Adipocyte (in vitro differentiated cells): Measurements from ENCODE around the gene SORL1-AS1.

Experiments used
- DNase-seq: peaks from one replicate; pipeline ENCODE4 v3.0.0-alpha.2; 2015; ENCODE audit warnings: low read depth
- H3K27me3 ChIP-seq: replicated peaks from 2 replicates; pipeline ENCODE4 v1.7.0; 2013; ENCODE audit warnings: mild to moderate bottlenecking, low read length, moderate library complexity; ENCODE audit not compliant: control insufficient read depth, insufficient read depth
- H3K36me3 ChIP-seq: 2 replicates; pipeline ENCODE4 v1.7.0; 2013; ENCODE audit warnings: low read length, mild to moderate bottlenecking, moderate library complexity; ENCODE audit not compliant: control insufficient read depth, insufficient read depth, severe bottlenecking
- H3K4me1 ChIP-seq: 2 replicates; pipeline ENCODE4 v1.7.0; 2013; ENCODE audit warnings: mild to moderate bottlenecking, low read length, moderate library complexity; ENCODE audit not compliant: control insufficient read depth, insufficient read depth
- H3K4me3 ChIP-seq: 2 replicates; pipeline ENCODE4 v1.7.0; 2013; ENCODE audit warnings: mild to moderate bottlenecking, low read length, moderate library complexity
- H3K9ac ChIP-seq: 2 replicates; pipeline ENCODE4 v1.7.0; 2013; ENCODE audit warnings: mild to moderate bottlenecking, low read length, moderate library complexity
- H3K9me3 ChIP-seq: 2 replicates; pipeline ENCODE4 v1.7.0; 2013; ENCODE audit warnings: mild to moderate bottlenecking, low read length, moderate library complexity; ENCODE audit not compliant: control insufficient read depth

SORL1-AS1 gene

DNA sequence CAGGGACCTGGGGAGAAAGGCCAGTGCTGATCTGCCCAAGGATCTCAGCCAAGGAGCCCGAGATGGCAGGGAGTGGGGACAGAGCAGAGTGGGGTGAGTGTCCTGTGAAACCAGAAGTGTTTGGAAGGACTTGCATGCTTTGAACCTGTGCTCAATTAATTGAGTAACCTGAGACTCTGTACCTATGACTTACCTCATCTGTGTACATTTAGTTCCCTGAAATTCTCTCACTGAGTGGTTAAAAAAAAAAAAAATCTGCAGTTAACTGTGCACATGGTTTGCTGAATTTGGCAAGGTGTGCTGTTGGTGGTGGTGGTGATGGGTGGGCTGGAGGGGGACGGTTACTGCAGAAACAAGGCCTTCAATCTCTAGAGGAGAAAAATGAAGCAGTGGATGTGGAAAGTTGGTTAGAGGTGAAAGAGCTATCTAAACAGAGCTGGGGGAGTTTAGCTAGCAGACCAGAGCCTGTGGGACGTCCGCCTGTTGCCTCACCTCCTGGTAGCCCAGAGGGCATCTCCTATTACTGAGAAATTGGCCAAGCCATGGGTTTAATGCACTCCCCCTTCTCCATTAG, 8.3 kb upstream of the SORL1-AS1 start:
- H3K4me3 ChIP-seq = no peak overlapping the region
- DNase-seq = no peak
- H3K9me3 ChIP-seq = no peaks in the 10 kb centered on the region
- peaks cover 9% of the 10 kb centered on the region for H3K4me1 ChIP-seq
- peaks cover 14% of the 10 kb centered on the region for H3K27me3 ChIP-seq
- H3K9ac ChIP-seq = no peak overlapping the region
- H3K36me3 ChIP-seq = no peaks in the 10 kb centered on the region

DNA sequence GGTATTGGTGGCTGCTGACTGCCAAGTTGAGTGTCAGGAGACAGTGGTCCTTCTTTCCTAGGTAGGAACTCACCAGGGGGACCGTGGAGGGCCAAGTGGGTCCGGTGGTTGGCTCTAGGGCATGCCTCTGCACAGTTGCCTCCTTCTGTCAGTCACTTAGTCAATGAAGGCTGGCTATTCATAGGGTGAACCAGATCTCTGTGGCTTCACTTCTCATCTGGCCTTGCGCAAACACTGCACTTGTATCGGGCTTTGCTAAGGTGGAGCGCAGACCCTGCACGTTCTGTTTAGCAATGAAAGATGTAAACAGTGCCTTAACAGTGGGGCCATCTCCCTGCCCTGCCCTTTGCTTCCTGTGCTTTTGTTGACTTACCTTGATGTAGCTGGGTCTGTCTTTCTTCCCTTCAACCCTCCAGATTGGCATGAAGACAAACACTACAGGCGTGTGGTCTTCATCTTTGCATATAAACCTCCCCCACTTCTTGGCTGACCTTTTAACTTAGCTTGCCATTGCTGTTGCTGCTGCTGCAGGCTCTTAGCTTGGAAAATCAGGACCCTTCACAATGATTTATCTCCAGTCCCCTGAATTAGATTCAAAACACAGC, 6.7 kb upstream of the SORL1-AS1 start:
- Histone ChIP-seq H3K9ac (no peak overlapping the region), H3K4me3 (no peak overlapping the region), H3K9me3 (no peaks in the 10 kb centered on the region), H3K4me1 (peaks cover 3% of the 10 kb centered on the region), H3K36me3 (no peaks in the 10 kb centered on the region), H3K27me3 (peaks cover 21% of the 10 kb centered on the region)
- DNase-seq = no peak

GRCh38 chr11:121458551-121458950, 5.8 kb upstream of the SORL1-AS1 start:
- Histone ChIP-seq H3K4me1 (peaks cover 3% of the 10 kb centered on the region), H3K4me3 (no peak overlapping the region), H3K36me3 (no peaks in the 10 kb centered on the region), H3K27me3 (peaks cover 26% of the 10 kb centered on the region), H3K9ac (no peak overlapping the region), H3K9me3 (no peaks in the 10 kb centered on the region)
- no peak for DNase-seq

DNA sequence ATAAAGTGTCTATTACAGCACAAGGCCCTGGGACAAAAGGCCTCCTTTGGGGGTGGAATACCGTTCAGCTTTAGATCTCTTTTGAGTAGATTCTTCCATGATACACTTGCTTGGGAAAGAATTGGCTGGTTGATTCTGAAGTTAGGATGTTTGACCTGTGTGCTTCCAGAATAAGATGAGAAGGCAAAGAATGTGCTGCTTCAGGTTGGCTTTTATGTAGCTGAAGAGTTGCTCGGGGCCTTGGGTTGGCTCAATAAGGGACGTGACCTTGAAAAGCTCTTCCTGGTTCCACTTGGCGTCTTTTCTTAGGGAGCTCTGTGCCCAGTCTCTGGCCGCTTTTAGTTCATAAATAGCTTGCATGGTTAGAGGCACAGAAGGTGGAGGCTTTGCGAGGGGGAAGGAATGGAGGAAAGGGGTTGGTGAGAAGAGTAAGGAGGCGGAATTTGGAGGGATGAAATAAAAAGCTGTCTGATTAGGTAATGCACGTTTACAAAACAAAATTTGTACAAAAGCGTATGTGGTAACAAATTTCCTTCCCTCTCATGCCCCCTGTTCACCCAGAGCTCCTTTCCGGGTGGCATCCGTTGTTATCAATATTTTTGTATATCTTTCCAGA, 4.2 kb upstream of the SORL1-AS1 start:
- H3K4me3 ChIP-seq = no peak overlapping the region
- no peak for DNase-seq
- H3K27me3 ChIP-seq = peaks cover 38% of the 10 kb centered on the region
- H3K9ac ChIP-seq = no peak overlapping the region
- H3K9me3 ChIP-seq = no peaks in the 10 kb centered on the region
- H3K4me1 ChIP-seq = peaks cover 11% of the 10 kb centered on the region
- no peaks in the 10 kb centered on the region for H3K36me3 ChIP-seq

DNA sequence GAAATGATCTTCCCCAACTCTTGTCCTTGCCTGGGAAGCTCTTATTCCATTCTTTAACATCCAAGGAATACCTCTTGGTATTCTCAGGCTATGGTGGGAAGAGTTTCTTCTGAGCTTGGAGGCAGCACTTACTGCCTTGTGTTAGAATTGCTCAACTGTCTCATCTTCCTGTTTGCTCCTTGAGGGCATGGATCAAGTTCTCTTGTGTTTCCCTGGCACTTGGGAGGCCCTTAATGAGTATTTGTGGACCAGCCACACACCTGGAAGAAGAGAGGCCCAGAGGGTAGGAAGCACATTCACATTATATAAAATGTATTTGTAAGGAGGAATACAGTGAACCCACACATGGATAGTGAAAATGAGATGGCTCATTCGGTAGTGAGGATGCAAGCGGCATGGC, 3.4 kb upstream of the SORL1-AS1 start:
- Histone ChIP-seq H3K4me1 (peaks cover 11% of the 10 kb centered on the region), H3K9ac (no peak overlapping the region), H3K36me3 (no peaks in the 10 kb centered on the region), H3K27me3 (peaks cover 42% of the 10 kb centered on the region), H3K9me3 (no peaks in the 10 kb centered on the region), H3K4me3 (no peak overlapping the region)
- DNase-seq = no peak

- DNase-seq = no peak
- Histone ChIP-seq H3K36me3 (no peaks in the 10 kb centered on the region), H3K4me3 (no peak overlapping the region), H3K27me3 (peaks cover 51% of the 10 kb centered on the region), H3K9me3 (no peaks in the 10 kb centered on the region), H3K9ac (no peak overlapping the region), H3K4me1 (peaks cover 7% of the 10 kb centered on the region)
Observed at GRCh38 chr11:121455115-121455514, 2.3 kb upstream of the SORL1-AS1 start.

- Histone ChIP-seq H3K9me3 (peaks cover 5% of the 10 kb centered on the region), H3K36me3 (no peaks in the 10 kb centered on the region), H3K4me3 (no peak overlapping the region), H3K27me3 (peaks cover 52% of the 10 kb centered on the region), H3K4me1 (peaks cover 7% of the 10 kb centered on the region), H3K9ac (no peak overlapping the region)
- DNase-seq = no peak
Observed at GRCh38 chr11:121453589-121454299, 977 bp upstream of the SORL1-AS1 start.

- no peak within 1 kb of the TSS for H3K9ac ChIP-seq
- H3K4me3 ChIP-seq = peak within 1 kb of the TSS; percentile 78
- H3K4me1 ChIP-seq = peaks cover 7% of the 10 kb centered on the region
- peak; percentile 83 for DNase-seq
- H3K27me3 ChIP-seq = peaks cover 49% of the 10 kb centered on the region
- no peaks in the 10 kb centered on the region for H3K36me3 ChIP-seq
- peaks cover 7% of the 10 kb centered on the region for H3K9me3 ChIP-seq
Observed at GRCh38 chr11:121451986-121452608, 670 bp downstream of the SORL1-AS1 start, which contains the start of gene SORL1. Gene SORL1 (plus strand): TSS chr11:121452314. CDS start chr11:121452332, 18 bp downstream.

- Histone ChIP-seq H3K9ac (no peak overlapping the region), H3K9me3 (peaks cover 7% of the 10 kb centered on the region), H3K27me3 (peaks cover 48% of the 10 kb centered on the region)
Observed at GRCh38 chr11:121451178-121451985, 1.4 kb downstream of the SORL1-AS1 start.

GRCh38 chr11:121450401-121450800, 2.4 kb downstream of the SORL1-AS1 start:
- H3K27me3 ChIP-seq = peaks cover 48% of the 10 kb centered on the region

More at GRCh38 chr11:121451178-121451985, 1.4 kb downstream of the SORL1-AS1 start:
- Histone ChIP-seq H3K4me3 (peak overlapping the region; percentile 78), H3K36me3 (no peaks in the 10 kb centered on the region), H3K4me1 (peaks cover 7% of the 10 kb centered on the region)
- no peak for DNase-seq

More at GRCh38 chr11:121450401-121450800, 2.4 kb downstream of the SORL1-AS1 start:
- no peak overlapping the region for H3K4me3 ChIP-seq
- peaks cover 7% of the 10 kb centered on the region for H3K9me3 ChIP-seq
- DNase-seq = no peak
- peaks cover 7% of the 10 kb centered on the region for H3K4me1 ChIP-seq
- H3K9ac ChIP-seq = no peak overlapping the region
- H3K36me3 ChIP-seq = no peaks in the 10 kb centered on the region
